ENCODE measurements around the gene RAP2A.

RAP2A gene

DNA sequence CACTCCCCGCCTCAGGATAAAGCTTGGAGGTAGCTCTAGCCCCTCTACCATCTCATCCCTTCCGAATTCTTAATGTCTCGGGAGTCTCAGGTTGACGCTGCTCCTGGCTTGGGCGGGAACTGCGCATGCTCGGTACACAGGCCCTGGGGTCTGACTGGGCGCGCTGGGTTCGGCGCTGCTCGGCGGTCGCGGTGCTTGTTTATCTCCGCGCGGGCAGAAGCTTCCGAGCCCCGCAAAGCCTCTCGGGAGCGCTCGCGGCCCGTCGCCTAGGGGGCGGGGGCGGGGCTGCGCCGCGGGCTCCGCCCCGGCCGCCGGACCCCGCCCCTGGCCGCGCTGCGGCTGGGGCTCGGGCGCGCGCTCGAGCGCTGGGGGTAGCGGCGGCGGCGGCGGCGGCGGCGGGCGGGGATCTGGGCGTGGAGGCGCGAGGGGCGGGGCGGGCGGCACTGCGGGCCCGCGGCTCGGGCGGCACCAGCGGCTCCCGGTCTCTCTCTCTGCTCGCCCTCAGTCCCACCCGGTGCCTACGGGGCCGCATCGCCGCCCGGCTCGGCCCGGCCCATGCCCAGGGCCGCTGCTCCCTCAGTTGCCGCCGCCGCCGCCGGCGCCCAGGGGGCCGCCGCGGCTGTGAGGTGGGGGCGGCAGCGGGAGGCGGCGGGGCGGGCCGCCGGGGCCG is at the start of gene RAP2A:
RAP2A (plus strand) TSS at position 443 of the 670 bp plus-strand sequence. CDS start 302 bp downstream, outside the sequence.
- peak; percentile 88 for DNase-seq (ENCODE audit: low spot score)

GRCh38 chr13:97384371-97384770 is 49.6 kb upstream of the RAP2A start:
- no peak for DNase-seq (ENCODE audit: low spot score)

- no peak for DNase-seq (ENCODE audit: low spot score)
Measured at GRCh38 chr13:97385146-97385545, 48.8 kb upstream of the RAP2A start.

GRCh38 chr13:97385854-97386253 is 48.1 kb upstream of the RAP2A start:
- DNase-seq (ENCODE audit: low spot score), result no peak

GRCh38 chr13:97386801-97387484 is 47.0 kb upstream of the RAP2A start:
- no peak for DNase-seq (ENCODE audit: low spot score)

DNA sequence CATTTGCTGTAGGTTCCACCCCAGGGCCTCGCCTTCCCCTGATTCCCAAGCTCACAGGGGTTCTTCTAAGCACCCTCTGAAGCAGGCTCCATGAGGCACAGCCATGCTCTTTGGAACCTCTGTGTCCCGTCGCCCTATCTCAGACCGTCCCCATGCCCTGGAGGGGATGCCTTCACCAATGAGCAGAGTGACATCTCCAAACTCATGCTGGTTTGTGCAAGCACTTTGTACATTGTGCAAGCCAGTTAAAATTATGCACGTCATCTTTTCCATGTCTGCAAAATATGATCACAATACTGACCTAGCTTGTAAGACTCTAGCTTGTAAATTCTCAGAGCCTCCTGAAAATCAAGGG is 46.5 kb upstream of the RAP2A start:
- no peak for DNase-seq (ENCODE audit: low spot score)

DNA sequence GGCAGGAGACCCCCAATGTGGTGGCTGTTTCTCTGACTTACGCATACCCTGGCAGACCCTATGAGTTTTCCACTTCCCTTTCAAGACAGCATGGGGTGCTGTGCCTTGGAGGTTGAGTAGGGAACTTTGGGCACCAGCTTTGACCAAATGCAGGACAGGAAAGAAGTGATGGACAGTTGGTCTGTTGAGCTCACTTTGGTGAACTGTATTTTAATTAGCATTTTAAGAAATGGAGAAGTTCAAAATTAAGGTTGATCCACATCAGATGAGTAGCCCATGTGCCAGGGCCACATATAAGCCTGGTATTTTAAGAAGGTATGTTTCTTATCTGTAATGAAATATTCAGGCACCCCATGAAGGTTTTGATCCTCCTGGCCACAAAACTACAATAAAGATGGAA is 46.1 kb upstream of the RAP2A start:
- no peak for DNase-seq (ENCODE audit: low spot score)

DNA sequence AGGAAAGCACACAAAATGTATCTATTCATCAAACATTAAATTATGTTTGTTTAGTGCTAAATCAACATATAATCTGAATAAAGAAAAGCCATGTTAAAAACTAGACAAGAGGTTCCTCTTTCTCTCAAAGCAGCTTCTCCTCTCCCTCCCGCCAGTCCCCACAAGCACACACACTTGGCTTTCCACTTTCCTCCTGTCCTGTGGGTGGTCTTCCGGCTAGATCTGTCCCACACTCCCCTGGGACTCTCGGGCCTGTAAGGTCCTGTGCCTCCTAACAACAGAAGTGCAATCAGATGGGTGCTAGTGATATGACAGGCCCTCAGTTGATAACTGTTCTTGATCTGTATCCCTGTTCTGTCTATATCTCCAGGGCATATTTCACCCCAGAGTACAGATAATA is 45.6 kb upstream of the RAP2A start:
- DNase-seq (ENCODE audit: low spot score), result no peak

DNA sequence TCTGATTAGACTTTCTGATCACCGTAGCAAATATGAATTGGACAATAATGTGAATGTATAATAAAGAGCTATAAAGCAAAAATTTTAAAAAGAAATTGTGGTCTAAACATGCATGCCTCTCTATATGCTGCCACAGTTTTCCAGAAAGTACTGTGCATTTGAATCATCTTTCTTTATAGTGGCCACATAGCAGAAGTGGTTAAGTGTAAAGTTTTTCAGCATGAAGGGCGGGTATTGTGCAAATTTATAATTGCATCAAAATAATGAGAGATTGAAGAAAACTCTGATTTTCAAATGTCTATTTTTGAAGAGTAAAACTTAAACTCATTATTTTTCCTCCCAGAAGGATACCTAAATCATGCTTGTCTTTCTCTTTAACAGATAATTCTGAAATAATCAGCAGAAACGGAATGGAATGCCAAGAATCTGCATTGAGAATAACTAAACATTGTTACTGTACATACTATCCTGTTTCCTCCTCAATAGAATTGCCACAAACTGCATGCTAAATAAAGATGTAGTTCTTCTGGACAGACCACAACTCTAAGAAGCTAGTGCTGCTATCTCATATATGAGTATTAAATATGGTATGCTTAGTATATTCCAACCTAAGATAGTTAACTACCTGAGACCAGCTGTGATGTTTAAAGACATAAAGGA is 42.9 kb upstream of the RAP2A start:
- no peak for DNase-seq (ENCODE audit: low spot score)

DNA sequence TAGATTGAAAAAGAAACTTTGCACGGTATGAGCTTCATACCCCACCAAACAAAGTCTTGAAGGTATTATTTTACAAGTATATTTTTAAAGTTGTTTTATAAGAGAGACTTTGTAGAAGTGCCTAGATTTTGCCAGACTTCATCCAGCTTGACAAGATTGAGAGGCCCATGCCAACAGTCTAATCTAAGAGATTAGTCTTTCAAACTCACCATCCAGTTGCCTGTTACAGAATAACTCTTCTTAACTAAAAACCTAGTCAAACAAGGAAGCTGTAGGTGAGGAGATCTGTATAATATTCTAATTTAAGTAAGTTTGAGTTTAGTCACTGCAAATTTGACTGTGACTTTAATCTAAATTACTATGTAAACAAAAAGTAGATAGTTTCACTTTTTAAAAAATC is 41.9 kb upstream of the RAP2A start:
- no peak for DNase-seq (ENCODE audit: low spot score)

- no peak for DNase-seq (ENCODE audit: low spot score)
Measured at GRCh38 chr13:97394542-97394941, 39.4 kb upstream of the RAP2A start.

GRCh38 chr13:97395447-97396136 is 38.4 kb upstream of the RAP2A start:
- peak; percentile 16 for DNase-seq (ENCODE audit: low spot score)

DNA sequence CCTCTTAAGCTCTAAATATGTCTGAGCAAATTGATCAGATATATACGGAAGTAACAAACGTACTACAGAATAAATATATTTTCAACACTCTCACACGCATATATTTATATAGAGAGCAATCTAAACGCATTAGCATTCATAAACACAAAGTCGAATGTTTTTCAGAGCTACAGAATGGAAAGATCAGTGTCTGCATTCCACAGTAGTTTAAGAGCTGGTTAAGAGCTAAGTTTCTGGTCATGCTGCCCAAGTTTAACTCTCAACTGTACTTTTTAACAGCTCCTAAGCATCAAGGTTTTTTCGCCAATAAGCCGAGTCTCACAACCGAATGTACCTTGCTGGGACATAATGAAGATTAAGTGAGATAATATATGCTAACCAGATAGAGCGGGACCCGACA is 36.7 kb upstream of the RAP2A start:
- no peak for DNase-seq (ENCODE audit: low spot score)

DNA sequence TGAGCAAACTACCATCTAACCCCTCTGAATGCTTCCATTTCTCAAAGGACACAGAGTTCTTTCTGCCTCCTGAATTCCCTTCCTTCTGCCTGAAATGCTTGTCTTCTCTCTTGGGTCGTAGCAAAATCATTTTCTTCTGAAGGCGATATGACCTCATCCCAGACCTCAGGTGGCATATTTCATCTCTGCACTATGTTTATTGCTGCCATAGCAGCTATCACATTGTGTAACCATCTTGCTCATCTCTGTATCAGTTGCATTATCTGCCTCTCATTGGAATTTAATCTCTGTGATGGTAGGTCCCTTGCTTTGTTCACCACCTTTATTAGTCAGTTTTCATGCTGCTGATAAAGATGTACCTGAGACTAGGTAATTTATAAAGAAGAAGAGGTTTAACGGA is 32.5 kb upstream of the RAP2A start:
- no peak for DNase-seq (ENCODE audit: low spot score)

GRCh38 chr13:97403893-97404750 is 29.8 kb upstream of the RAP2A start:
- DNase-seq (ENCODE audit: low spot score), result no peak

- no peak for DNase-seq (ENCODE audit: low spot score)
Measured at GRCh38 chr13:97407540-97407939, 26.4 kb upstream of the RAP2A start.

GRCh38 chr13:97408938-97409337 is 25.0 kb upstream of the RAP2A start:
- DNase-seq (ENCODE audit: low spot score), result no peak

DNA sequence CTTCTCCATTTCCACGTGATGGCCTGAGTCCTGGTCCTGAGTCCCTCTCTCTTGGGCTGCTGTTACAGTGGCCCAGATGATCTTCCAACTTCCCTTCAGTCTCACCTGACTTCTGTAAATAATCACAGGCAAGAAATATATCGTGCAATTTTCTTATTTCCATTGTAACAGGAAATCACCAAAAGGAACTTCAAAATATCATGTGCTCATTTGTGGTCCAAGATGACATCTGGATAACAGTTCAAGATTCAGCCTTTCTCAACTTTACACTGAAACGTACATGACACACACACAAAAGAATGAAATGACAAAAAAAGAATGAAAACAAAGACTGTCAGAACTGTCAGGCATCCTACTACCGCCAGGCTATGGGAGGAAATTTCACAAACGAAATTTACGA is 22.0 kb upstream of the RAP2A start:
- DNase-seq (ENCODE audit: low spot score), result no peak

- no peak for DNase-seq (ENCODE audit: low spot score)
Measured at GRCh38 chr13:97413694-97414093, 20.3 kb upstream of the RAP2A start.

GRCh38 chr13:97414392-97414791 is 19.6 kb upstream of the RAP2A start:
- no peak for DNase-seq (ENCODE audit: low spot score)

GRCh38 chr13:97417698-97418097 is 16.3 kb upstream of the RAP2A start:
- DNase-seq (ENCODE audit: low spot score), result no peak
